ENCODE measurements around the gene ARPP21.
"Not testable (repeated sequence)": the region's sequence is repeated elsewhere in the genome, so short reads cannot be mapped to it uniquely, and the experiment has no call there.

ARPP21 gene

GRCh38 chr3:35781558-35781957, 142.2 kb downstream of the ARPP21 start:
- H3K4me3 ChIP-seq (ENCODE audit: low read length), result no peak overlapping the region
- no peak for TF ChIP-seq ZNF274 (IDR thresholded peaks at IDR 0.05; ENCODE audit: low read depth, low read length)

- TF ChIP-seq ZNF274 (IDR thresholded peaks at IDR 0.05; ENCODE audit: low read depth, low read length), result no peak
Measured at GRCh38 chr3:35782355-35782754, 143.0 kb downstream of the ARPP21 start.

DNA sequence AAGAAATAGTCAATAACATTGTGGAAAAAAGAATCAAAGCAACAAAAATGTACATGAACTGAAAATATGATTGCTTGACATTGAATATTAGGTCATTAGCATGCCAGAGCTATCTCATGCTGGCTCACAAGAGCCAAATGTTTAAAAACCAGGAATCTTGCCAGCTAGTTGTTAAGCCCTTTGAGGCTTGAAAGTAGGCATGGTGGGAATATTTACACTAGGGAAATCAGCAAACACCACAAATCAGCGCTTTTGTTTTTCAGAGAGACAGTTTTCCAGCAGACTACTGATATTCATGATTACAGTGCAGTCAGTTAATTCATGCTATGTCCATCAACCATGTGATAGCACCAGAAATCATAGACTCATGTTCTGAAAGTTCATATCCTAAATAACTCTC, 144.8 kb downstream of the ARPP21 start:
- H3K4me3 ChIP-seq (ENCODE audit: low read length), result no peak overlapping the region
- no peak for TF ChIP-seq ZNF274 (IDR thresholded peaks at IDR 0.05; ENCODE audit: low read depth, low read length)

More at GRCh38 chr3:35782355-35782754, 143.0 kb downstream of the ARPP21 start:
- H3K4me3 ChIP-seq (ENCODE audit: low read length), result no peak overlapping the region

DNA sequence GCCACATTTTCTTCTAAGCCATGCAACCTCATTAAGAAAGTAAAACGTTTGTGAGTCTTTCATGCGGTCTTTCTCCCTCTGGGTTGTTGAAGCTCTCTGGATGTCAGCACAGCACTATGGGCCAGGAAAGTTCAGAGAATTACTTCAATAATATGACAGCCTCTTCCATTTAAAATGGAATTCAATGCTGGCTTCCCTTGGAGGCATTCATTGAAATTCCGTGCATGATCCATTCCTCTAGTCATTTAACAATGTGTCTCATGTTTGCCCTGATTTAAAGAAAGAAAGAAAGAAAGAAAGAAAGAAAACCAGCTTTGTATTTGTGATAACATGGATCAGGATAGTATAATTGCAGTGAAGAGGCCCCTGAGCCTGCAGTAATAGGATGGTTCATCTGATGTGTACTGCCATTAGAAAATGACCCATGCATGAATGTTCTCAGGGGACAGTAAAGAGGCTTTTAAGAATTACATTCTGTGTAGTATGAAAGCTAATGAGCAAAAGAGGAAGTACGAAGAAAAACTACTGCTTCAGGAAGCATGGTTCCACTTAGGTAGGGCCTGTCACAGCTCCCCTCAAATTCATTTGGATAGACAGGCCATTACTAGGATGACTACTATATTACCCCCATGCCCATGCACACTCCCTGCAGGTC, 146.0 kb downstream of the ARPP21 start:
- no peak overlapping the region for H3K4me3 ChIP-seq (ENCODE audit: low read length)
- no peak for TF ChIP-seq ZNF274 (IDR thresholded peaks at IDR 0.05; ENCODE audit: low read depth, low read length)

- TF ChIP-seq ZNF274 (IDR thresholded peaks at IDR 0.05; ENCODE audit: low read depth, low read length), result no peak
- H3K4me3 ChIP-seq (ENCODE audit: low read length), result no peak overlapping the region
Measured at GRCh38 chr3:35787936-35788335, 148.6 kb downstream of the ARPP21 start.

DNA sequence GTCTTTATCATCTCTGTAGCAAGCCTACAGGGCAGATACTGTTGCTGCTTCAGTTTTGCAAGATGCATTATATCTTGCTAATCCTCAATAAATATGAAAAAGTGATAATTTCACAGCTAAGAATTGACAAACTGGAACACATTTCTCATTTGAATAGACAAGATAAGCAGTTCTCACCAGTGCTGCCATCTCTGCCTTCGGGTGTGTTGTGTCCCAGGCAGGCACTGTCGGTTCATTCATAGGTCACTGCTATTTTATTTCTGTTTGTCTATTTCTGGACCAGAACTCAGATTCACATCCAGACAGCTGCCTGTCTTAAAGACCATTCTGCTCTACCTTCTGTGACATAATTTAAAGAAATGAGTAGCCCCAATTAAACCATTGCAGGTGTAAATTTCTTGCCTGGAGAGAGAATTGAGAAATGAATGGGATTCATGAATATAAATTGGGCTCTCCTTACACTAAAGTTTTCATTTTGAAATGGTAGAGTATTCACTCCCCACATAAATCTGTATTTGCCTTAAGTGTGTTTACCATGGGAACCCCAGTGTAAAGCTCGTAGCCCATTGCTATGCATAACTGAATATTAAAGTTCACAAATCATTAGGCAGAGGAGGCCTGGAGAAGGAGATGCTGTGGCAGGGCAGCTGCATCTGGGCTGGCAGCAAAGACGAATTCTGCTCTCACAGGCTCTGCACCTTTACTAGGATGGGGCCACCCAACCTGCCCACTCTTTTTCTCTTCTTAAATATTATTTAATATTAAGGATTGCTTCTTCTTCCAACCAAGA, 149.9 kb downstream of the ARPP21 start:
- H3K4me3 ChIP-seq (ENCODE audit: low read length), result no peak overlapping the region
- TF ChIP-seq ZNF274 (IDR thresholded peaks at IDR 0.05; ENCODE audit: low read depth, low read length), result no peak

- H3K4me3 ChIP-seq (ENCODE audit: low read length), result no peak overlapping the region
- no peak for TF ChIP-seq ZNF274 (IDR thresholded peaks at IDR 0.05; ENCODE audit: low read depth, low read length)
Measured at GRCh38 chr3:35790764-35791163, 151.4 kb downstream of the ARPP21 start.

DNA sequence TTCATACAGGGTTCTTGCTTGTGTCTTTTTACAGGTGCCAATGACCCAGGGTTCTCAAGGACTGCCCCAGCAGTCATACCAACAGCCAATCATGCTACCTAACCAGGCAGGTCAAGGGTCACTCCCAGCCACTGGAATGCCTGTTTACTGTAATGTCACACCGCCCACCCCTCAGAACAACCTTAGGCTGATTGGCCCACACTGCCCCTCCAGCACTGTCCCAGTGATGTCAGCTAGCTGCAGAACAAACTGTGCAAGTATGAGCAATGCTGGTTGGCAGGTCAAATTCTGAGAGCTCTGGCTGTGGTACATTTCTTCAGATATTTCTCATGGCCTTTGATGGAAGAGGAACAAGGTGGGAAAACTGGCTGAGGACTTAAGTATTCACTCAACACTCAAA, 154.3 kb downstream of the ARPP21 start:
- TF ChIP-seq ZNF274 (IDR thresholded peaks at IDR 0.05; ENCODE audit: low read depth, low read length), result no peak
- H3K4me3 ChIP-seq (ENCODE audit: low read length), result no peak overlapping the region

- no peak for TF ChIP-seq ZNF274 (IDR thresholded peaks at IDR 0.05; ENCODE audit: low read depth, low read length)
- no peak overlapping the region for H3K4me3 ChIP-seq (ENCODE audit: low read length)
Measured at GRCh38 chr3:35800960-35801459, 161.7 kb downstream of the ARPP21 start.

DNA sequence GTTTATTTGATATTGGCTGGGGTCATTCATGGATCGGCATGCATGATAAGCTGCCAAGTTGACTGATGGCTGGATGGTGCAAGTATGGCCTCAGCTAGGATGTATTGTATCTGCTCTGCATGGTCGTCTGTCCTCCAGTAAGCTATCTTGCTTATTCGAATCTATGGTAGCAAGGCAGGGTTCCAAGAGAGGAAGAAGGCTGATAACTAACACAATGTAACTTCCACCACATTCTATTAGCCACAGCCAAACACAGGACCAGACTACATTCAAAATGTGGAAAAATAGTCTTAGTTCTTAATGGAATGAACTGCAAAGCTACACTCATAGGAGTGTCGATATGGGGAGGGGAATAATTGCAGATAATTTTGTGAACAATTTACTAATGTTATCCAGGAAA, 175.2 kb downstream of the ARPP21 start:
- no peak for TF ChIP-seq ZNF274 (IDR thresholded peaks at IDR 0.05; ENCODE audit: low read depth, low read length)
- no peak overlapping the region for H3K4me3 ChIP-seq (ENCODE audit: low read length)

- H3K4me3 ChIP-seq (ENCODE audit: low read length), result not testable (repeated sequence)
Measured at GRCh38 chr3:35815796-35816195, 176.5 kb downstream of the ARPP21 start.

DNA sequence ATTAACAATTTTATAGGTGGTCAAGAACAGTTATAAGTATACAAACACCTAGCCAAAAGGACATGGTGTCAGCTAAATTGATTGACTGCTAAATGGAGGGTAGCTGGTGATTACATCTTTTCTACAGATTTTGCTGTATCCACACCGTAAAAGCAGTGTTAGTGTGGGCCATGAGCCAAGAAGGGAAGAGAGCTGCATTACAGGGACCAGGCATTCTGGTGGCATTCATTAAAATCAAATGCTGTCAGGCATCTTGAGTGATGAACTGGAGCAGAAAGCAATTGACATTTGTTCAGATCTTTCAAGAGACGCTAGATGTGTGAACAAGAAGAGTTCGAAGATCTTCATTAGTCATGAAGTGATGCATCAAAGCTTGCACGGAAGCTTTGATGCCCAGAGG, 177.9 kb downstream of the ARPP21 start:
- no peak overlapping the region for H3K4me3 ChIP-seq (ENCODE audit: low read length)
- TF ChIP-seq ZNF274 (IDR thresholded peaks at IDR 0.05; ENCODE audit: low read depth, low read length), result no peak

DNA sequence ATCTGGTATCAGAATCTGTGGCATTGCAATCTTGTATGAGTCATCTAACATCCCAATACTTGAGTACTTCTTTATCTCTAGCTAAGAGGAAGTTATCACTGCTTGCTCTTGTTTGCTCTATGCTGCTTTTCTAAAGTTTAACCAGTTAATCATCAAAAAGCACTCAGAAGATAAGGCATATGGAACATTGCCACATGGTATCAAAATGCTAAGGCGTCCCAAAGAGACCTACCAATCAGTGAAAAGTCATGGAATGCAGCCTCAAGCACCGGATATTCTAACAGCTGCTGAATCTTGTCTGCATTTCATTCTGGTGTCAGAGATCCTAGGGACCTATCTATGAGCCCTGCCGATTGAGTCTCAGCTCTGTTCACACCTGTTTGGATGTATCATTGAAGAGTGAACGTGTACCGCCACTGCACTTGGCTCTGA, 192.8 kb downstream of the ARPP21 start:
- no peak overlapping the region for H3K4me3 ChIP-seq (ENCODE audit: low read length)
- TF ChIP-seq ZNF274 (IDR thresholded peaks at IDR 0.05; ENCODE audit: low read depth, low read length), result no peak
